Smooth muscle cell (in vitro differentiated cells): Measurements from ENCODE around the gene TRABD2B. TPM values are rescaled to one million over a fixed set of nuclear protein-coding genes. Genes with fewer than 3 reads are reported as not detected.
A peak's percentile ranks its signal among the peaks of the same experiment; 100 is the strongest.

Source experiments
- DNase-seq: peaks from one replicate; lab custom pipeline; 2025; ENCODE audit not compliant: unreplicated experiment; lab: John Stamatoyannopoulos, UW
- H2AFZ ChIP-seq: fragments of 200-600 bp; sonication (generic); 2 replicates; pipeline ENCODE4 v1.6.0; 2016; ENCODE audit warnings: antibody characterized with exemption, low read depth, mild to moderate bottlenecking
- H3F3A ChIP-seq: fragments of 200-600 bp; sonication (generic); 2 replicates; pipeline ENCODE4 v1.6.0; 2017; ENCODE audit warnings: antibody characterized with exemption, low read depth
- H3K27ac ChIP-seq: fragments of 200-600 bp; sonication (generic); 2 replicates; pipeline ENCODE4 v1.5.1; 2016; ENCODE audit warnings: low read depth, mild to moderate bottlenecking
- H3K27me3 ChIP-seq: fragments of 200-600 bp; sonication (generic); 2 replicates; pipeline ENCODE4 v1.6.1; 2016; ENCODE audit warnings: low read depth, mild to moderate bottlenecking
- H3K36me3 ChIP-seq: fragments of 200-600 bp; sonication (generic); 2 replicates; pipeline ENCODE4 v1.5.1; 2016; ENCODE audit warnings: low read depth
- H3K4me1 ChIP-seq: fragments of 200-600 bp; sonication (generic); 2 replicates; pipeline ENCODE4 v1.5.1; 2016; ENCODE audit warnings: low read depth
- H3K4me2 ChIP-seq: fragments of 200-600 bp; sonication (generic); 2 replicates; pipeline ENCODE4 v1.6.0; 2016; ENCODE audit warnings: mild to moderate bottlenecking
- H3K4me3 ChIP-seq: fragments of 200-600 bp; sonication (generic); 2 replicates; pipeline ENCODE4 v1.5.1; 2016; ENCODE audit warnings: mild to moderate bottlenecking
- H3K79me2 ChIP-seq: fragments of 200-600 bp; sonication (generic); 2 replicates; pipeline ENCODE4 v1.6.0; 2016; ENCODE audit warnings: low read depth, mild to moderate bottlenecking
- H3K9ac ChIP-seq: fragments of 200-600 bp; sonication (generic); 2 replicates; pipeline ENCODE4 v1.6.0; 2016; ENCODE audit warnings: low read depth
- H3K9me3 ChIP-seq: fragments of 200-600 bp; sonication (generic); replicated peaks from 2 replicates; pipeline ENCODE4 v1.5.1; 2016; ENCODE audit warnings: low read depth
- H4K20me1 ChIP-seq: fragments of 200-600 bp; sonication (generic); 2 replicates; pipeline ENCODE4 v1.6.0; 2016; ENCODE audit warnings: low read depth
- WGBS: methylation state at CpG from one replicate; pipeline ENCODE4 v1.1.7; 2016; ENCODE audit warnings: low lambda C conversion rate; 5-methylcytosine and 5-hydroxymethylcytosine counted together
- polyA plus RNA-seq: library from polyadenylated mRNA; unstranded; fragments of >200 nt; fragmentation: Nextera tagmentation; extraction: Ambion mirVana; gene quantifications from 2 replicates; pipeline ENCODE4 v1.2.1, GENCODE V29; 2016
- total RNA-seq: library from RNA; depleted of rRNA; stranded (reverse); fragments of >200 nt; gene quantifications from 2 replicates; pipeline ENCODE4 v1.2.3, GENCODE V29; 2014
- TF ChIP-seq, protein P1 (sequence below): fragments of 200-600 bp; sonication (generic); IDR thresholded peaks from 2 replicates; pipeline ENCODE4 v1.5.1; 2017; ENCODE audit warnings: borderline replicate concordance, mild to moderate bottlenecking, antibody characterized with exemption; ENCODE audit not compliant: insufficient read depth, poor library complexity, severe bottlenecking

The TRABD2B gene
- total and polyA plus RNA-seq, 2 experiments from 2014 or later = 0.94 to 4.9 TPM

DNA sequence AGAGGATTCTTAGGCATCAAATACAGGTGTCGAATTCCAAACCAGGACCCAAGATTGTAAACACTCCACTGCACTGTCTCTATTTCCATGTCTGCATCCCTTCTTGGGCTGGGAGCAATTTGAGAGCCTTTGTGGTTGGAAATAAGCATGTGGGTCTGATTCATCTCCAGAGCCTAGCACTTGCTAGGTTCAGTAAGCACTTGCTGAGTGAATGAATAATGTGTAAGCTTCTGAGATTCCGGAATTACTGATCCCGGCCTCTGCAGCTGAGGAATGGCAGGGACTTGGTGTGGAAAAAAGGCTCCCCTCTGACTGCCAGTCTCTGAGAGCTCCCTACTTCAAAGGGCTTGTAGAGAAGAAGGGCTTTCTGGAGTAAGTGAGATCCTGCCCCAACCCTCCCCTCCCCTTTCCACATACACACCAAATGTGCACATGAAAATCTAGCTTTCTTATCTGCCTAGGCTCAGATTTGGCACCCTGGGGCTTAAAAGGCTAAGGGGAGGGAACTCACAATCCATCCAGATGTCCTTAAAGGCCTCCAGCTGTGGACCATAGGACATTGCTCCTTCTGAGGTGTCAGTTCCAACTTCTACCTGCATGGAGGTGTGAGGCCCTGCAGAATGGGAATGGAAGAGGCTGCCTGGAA lies 39.6 kb upstream of the TRABD2B start:
- Histone ChIP-seq H3K36me3 (no peaks in the 10 kb centered on the region), H3F3A (peaks cover 13% of the 10 kb centered on the region), H2AFZ (no peak overlapping the region), H3K27ac (peak overlapping the region; percentile 14), H4K20me1 (no peaks in the 10 kb centered on the region), H3K4me1 (peaks cover 21% of the 10 kb centered on the region), H3K9me3 (no peaks in the 10 kb centered on the region), H3K27me3 (no peaks in the 10 kb centered on the region), H3K79me2 (no peaks in the 10 kb centered on the region), H3K4me3 (no peak overlapping the region), H3K9ac (no peak overlapping the region), H3K4me2 (peak overlapping the region; percentile 25)
- no peak for DNase-seq
- 18% methylated on average over 3 of the region's 3 CpGs for WGBS
- TF ChIP-seq, protein P1, sequence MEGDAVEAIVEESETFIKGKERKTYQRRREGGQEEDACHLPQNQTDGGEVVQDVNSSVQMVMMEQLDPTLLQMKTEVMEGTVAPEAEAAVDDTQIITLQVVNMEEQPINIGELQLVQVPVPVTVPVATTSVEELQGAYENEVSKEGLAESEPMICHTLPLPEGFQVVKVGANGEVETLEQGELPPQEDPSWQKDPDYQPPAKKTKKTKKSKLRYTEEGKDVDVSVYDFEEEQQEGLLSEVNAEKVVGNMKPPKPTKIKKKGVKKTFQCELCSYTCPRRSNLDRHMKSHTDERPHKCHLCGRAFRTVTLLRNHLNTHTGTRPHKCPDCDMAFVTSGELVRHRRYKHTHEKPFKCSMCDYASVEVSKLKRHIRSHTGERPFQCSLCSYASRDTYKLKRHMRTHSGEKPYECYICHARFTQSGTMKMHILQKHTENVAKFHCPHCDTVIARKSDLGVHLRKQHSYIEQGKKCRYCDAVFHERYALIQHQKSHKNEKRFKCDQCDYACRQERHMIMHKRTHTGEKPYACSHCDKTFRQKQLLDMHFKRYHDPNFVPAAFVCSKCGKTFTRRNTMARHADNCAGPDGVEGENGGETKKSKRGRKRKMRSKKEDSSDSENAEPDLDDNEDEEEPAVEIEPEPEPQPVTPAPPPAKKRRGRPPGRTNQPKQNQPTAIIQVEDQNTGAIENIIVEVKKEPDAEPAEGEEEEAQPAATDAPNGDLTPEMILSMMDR = no peak

DNA sequence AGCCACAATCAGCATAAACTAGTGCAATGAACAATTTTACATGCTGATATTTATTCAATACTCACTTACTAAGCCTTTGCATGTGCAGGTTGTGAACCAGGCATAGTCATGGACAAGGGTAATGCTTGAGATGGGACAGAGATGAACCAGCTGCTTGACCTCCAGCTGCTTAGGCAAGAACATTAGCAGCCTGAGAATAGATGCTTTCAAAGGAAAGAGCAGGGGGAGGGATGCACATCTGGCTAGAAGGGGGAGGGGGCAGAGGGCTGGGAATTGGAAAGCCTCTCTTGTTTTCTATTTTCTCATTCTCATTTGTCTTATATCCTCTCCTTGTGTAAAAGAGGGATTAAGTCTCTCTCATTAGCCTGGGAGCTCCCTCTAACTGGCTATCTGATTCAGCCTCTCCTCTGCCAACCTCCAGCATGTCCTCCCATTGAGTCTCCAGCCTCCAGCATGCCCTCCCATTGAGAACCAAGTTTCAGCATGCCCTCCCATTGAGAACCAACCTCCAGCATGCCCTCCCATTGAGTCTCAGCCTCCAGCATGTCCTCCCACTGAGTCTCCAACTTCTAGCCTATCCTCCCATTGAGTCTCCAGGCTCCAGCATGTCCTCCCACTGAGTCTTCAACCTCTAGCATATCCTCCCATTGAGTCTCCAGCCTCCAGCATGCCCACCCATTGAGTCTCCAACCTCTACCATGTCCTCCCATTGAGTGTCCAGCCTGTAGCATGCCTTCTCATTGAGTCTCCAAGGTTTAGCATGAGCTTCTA lies 38.4 kb upstream of the TRABD2B start:
- Histone ChIP-seq H3K79me2 (no peaks in the 10 kb centered on the region), H3K4me3 (no peak overlapping the region), H3K36me3 (no peaks in the 10 kb centered on the region), H3F3A (peaks cover 13% of the 10 kb centered on the region), H3K9me3 (no peaks in the 10 kb centered on the region), H3K9ac (no peak overlapping the region), H2AFZ (no peak overlapping the region), H3K27ac (no peak overlapping the region), H3K4me1 (peaks cover 21% of the 10 kb centered on the region), H3K4me2 (no peak overlapping the region), H3K27me3 (no peaks in the 10 kb centered on the region), H4K20me1 (no peaks in the 10 kb centered on the region)
- TF ChIP-seq, protein P1 = no peak
- DNase-seq = no peak

DNA sequence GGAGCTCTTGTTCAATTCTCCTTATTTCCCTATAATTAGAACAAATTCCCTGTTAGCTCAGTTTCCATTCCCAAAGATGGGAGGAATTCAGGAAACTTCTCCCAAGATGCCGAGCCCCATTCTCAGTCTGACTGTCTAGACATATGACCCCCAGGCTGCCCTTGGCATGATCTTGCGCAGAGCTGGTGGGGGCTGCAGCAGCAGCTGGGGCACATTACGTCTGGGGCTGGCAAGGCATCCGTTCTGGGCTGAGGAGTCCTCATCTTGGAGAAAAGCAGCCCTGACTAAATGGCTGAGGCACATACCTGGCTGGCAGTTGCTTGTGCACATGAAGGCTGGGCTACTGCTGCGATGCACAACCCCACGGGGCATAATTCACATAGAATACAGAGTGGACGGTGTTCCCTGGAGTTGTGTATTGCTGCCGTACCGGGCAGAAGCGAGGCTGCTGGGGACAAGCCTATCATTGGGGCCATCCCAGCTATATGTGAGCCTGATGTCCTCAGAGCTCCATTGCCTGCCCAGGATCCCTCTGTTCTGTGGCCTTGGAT lies 36.4 kb upstream of the TRABD2B start:
- H3K9ac ChIP-seq = no peak overlapping the region
- no peaks in the 10 kb centered on the region for H3K79me2 ChIP-seq
- no peaks in the 10 kb centered on the region for H3K27me3 ChIP-seq
- H3F3A ChIP-seq = peaks cover 13% of the 10 kb centered on the region
- peaks cover 12% of the 10 kb centered on the region for H3K4me1 ChIP-seq
- no peak for DNase-seq
- no peaks in the 10 kb centered on the region for H3K9me3 ChIP-seq
- no peak overlapping the region for H2AFZ ChIP-seq
- H3K27ac ChIP-seq = no peak overlapping the region
- no peak overlapping the region for H3K4me2 ChIP-seq
- no peaks in the 10 kb centered on the region for H4K20me1 ChIP-seq
- 94% methylated on average over 10 of the region's 10 CpGs for WGBS
- H3K4me3 ChIP-seq = no peak overlapping the region
- TF ChIP-seq, protein P1 = no peak
- H3K36me3 ChIP-seq = no peaks in the 10 kb centered on the region
